Measurements from ENCODE around the gene RAPGEF5.
A peak's percentile ranks its signal among the peaks of the same experiment; 100 is the strongest.

Gene RAPGEF5

DNA sequence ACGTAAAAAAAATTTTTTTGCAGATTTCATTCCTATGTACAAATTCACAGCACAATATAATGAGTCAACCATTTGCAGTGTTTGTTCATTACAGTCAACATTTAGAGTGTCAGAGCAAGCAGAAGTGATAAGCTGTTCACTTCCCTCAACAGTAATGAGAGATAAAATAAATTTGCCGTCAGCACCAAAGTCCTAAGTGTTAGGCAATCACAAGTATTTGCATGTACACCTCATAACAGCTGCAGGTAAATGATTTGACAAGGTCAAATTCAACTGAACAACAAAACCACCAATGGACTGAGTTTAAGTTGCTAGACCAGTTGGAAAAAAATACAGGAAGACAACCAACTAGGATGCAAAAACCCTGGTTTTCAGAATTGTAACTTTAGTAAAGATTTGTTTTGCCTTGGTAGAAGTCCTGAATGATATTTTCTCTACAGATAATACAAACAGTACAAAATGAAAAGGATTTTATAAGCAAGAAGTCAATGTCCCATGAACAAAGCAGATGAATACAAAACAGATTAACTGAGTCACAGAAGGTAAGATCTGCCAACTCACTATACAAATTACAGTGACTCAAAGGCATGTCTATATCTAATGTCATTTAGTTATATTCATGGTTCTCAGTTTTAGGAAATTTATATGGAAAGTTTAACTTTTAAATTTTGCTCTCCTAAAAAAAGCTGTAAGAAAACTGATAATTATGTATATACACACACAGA is 10.4 kb downstream of the RAPGEF5 start:
- Mint-ChIP-seq H3K36me3 (no peaks in the 10 kb centered on the region), H3K27me3 (peaks cover 14% of the 10 kb centered on the region), H3K4me1 (peaks cover 7% of the 10 kb centered on the region), H3K9me3 (no peaks in the 10 kb centered on the region), H3K27ac (no peak overlapping the region), H3K4me3 (no peak overlapping the region)
- no peak for ATAC-seq

DNA sequence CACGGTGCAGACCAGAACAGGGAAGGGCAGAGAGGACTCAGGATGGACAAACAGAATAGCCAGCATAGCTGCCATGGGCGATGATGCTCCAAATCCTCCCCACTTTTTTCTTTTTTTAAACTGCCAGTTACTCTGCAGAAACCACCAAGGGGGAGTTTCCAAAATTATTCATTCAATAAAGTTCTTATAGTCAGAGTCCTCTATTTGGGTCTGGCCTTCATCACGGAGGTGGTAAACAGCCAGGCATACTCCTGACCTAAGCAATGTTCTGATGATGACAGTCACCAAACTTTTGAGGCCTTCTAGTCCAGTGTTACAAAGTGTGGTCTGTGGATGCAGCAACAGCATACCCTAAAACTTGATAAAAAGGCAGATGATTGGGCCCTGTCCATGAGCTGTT is 12.3 kb downstream of the RAPGEF5 start:
- Mint-ChIP-seq H3K27ac (no peak overlapping the region), H3K36me3 (no peaks in the 10 kb centered on the region), H3K27me3 (peaks cover 10% of the 10 kb centered on the region), H3K9me3 (no peaks in the 10 kb centered on the region), H3K4me1 (no peaks in the 10 kb centered on the region), H3K4me3 (no peak overlapping the region)
- no peak for ATAC-seq

DNA sequence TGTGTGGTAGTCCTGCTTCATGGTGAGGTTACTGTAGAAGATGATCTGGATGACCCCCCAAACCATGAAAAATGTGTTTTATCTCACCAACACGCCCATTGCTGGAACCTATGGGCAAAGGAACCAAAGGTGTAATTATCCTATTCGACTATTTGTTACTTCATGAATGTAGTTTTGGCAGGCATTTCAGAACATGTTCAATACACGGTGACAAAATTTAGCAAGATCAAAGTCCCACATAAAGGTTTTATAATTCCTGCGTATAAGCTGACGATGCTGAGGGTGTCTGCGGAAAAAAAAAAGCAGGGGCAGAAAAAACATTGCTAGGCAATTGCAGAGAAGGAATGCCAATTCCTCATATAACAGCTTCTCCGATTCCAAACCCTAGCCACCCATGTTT is 13.3 kb downstream of the RAPGEF5 start:
- H3K4me1 Mint-ChIP-seq = no peaks in the 10 kb centered on the region
- ATAC-seq = no peak
- H3K36me3 Mint-ChIP-seq = no peaks in the 10 kb centered on the region
- H3K27ac Mint-ChIP-seq = no peak overlapping the region
- no peak overlapping the region for H3K4me3 Mint-ChIP-seq
- no peaks in the 10 kb centered on the region for H3K9me3 Mint-ChIP-seq
- H3K27me3 Mint-ChIP-seq = peaks cover 10% of the 10 kb centered on the region

DNA sequence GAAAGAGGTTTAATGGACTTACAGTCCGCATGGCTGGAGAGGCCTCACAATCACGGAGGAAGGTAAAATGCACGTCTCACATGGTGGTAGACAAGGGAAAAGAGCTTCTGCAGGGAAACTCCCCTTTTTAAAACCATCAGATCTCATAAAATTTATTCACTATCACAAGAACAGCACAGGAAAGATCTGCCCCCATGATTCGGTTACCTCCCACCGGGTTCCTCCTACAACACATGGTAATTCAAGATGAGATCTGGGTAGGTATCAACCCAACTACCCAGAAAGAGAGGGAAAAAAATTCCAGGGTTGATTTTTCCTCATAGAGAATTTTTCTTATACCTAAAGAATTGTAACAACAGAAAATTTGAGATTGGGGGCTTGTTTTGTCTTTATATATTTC is 13.9 kb downstream of the RAPGEF5 start:
- peaks cover 10% of the 10 kb centered on the region for H3K27me3 Mint-ChIP-seq
- H3K36me3 Mint-ChIP-seq = no peaks in the 10 kb centered on the region
- H3K4me1 Mint-ChIP-seq = no peaks in the 10 kb centered on the region
- no peak overlapping the region for H3K4me3 Mint-ChIP-seq
- no peak for ATAC-seq
- no peaks in the 10 kb centered on the region for H3K9me3 Mint-ChIP-seq
- H3K27ac Mint-ChIP-seq = no peak overlapping the region

DNA sequence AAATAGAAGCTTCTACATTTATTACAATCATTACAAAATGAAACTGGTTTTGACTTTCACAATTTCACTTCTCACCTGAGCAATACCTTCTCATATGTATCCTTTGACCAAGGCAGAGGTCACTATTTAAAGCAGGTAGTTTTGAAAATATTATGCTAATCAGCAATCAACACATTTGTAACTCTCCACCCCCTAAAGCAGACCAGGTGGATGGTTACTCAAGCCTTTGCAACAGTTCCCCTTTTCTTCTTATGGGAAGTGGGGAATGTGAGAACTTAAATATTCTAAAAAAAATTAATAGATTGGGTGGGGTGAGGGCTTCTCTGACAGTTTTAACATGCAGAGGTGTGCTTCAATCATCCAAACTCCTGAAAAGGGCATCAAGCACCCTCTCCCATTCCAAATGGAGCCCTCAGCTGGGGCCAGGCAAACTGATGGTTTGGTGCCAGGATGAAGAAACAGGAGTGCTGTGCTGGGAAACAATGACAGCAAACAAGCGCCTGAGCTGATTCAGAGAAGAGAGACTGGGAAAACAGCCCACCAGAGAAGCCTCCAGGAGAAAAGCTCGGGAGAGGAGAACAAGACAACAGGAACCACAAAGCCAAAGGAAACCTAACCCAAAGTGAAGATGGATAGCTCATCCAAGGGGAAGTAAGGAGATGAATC is 17.1 kb downstream of the RAPGEF5 start:
- no peaks in the 10 kb centered on the region for H3K9me3 Mint-ChIP-seq
- H3K4me3 Mint-ChIP-seq = no peak overlapping the region
- no peaks in the 10 kb centered on the region for H3K27me3 Mint-ChIP-seq
- H3K4me1 Mint-ChIP-seq = no peaks in the 10 kb centered on the region
- no peak overlapping the region for H3K27ac Mint-ChIP-seq
- H3K36me3 Mint-ChIP-seq = no peaks in the 10 kb centered on the region
- no peak for ATAC-seq

DNA sequence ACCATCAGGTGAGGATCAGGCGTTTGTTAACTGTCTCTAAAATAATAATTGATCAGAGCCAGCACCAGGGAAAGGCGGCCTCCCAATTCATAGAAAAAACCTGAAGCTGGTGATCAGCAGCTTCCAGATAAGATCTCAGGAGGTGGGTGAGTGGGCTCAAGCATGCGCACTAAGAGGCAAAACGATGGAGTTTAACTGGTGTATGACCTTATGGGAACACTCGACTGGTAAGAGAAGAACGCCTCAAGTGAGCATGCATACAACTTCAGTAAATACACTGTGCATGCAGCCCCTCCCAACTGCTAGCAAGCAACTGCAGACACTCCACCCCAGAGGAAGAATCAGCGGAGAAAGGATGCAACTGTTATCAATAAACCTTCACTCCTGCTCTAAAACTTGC is 18.1 kb downstream of the RAPGEF5 start:
- Mint-ChIP-seq H3K4me1 (no peaks in the 10 kb centered on the region), H3K9me3 (no peaks in the 10 kb centered on the region), H3K27me3 (no peaks in the 10 kb centered on the region), H3K4me3 (no peak overlapping the region), H3K36me3 (no peaks in the 10 kb centered on the region), H3K27ac (no peak overlapping the region)
- ATAC-seq = no peak

DNA sequence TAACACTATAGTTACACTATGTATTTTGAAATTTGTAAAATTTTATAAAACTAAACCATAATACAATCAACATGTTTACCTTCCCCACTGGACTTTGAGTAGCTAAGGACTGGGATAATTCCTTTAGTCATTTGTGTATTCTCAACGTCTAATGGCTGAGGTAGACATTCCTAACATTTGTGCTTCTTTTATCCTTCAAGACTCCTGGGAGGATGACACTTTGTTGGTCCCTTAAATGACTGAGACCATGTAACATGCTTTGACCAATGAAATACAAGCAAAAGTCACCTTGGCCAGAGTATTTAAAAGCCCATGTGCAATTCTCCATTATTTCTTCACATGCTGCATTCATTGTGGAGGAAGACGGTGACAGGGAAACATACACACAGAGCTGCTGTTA is 18.5 kb downstream of the RAPGEF5 start:
- no peaks in the 10 kb centered on the region for H3K36me3 Mint-ChIP-seq
- H3K9me3 Mint-ChIP-seq = no peaks in the 10 kb centered on the region
- no peak for ATAC-seq
- no peaks in the 10 kb centered on the region for H3K27me3 Mint-ChIP-seq
- H3K27ac Mint-ChIP-seq = no peak overlapping the region
- H3K4me1 Mint-ChIP-seq = no peaks in the 10 kb centered on the region
- no peak overlapping the region for H3K4me3 Mint-ChIP-seq

DNA sequence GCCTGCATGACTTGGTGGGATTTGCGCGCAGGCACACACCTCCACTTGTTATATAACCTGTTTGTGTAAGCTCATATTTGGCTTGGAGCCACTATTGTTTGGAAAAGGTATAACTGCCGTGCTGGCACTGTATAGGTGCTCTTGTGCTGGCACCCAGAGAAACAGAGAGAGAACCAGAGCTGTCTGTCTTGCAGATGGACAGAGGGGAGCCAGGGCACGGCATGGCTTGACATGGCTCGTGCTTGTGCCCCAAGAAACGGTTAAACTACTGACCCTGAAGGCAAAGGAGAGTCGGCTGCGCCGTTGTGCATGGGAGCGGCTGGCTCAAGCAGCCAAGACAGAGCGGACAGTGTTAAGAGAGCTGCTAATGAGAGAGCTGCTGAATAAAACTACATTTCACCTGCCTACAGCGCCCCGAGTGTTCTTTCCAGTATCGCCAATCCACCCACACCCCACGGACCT is 23.2 kb downstream of the RAPGEF5 start:
- Mint-ChIP-seq H3K9me3 (no peaks in the 10 kb centered on the region), H3K36me3 (no peaks in the 10 kb centered on the region), H3K27ac (no peak overlapping the region), H3K27me3 (no peaks in the 10 kb centered on the region), H3K4me1 (no peaks in the 10 kb centered on the region), H3K4me3 (no peak overlapping the region)
- no peak for ATAC-seq

DNA sequence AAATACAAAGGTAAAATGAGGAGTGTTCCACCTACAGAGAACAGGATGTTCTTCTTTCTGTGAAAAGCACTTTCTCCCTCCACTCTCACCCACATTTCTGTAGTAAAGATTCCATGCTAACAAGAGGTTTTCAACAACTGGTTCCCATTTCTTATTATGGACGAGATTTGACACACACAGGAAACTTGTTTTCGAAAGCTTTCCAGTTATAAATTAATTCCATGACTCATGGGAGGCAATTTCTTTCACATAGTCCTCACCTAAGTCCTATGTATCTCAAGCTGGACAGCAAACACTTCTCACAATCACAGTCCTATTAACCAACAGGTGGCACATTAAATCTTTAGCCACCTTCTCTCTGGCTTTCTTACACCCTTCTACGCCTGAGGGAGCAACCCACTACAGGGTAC is 24.5 kb downstream of the RAPGEF5 start:
- no peaks in the 10 kb centered on the region for H3K27me3 Mint-ChIP-seq
- H3K4me1 Mint-ChIP-seq = no peaks in the 10 kb centered on the region
- ATAC-seq = no peak
- H3K36me3 Mint-ChIP-seq = no peaks in the 10 kb centered on the region
- H3K9me3 Mint-ChIP-seq = no peaks in the 10 kb centered on the region
- H3K4me3 Mint-ChIP-seq = no peak overlapping the region
- no peak overlapping the region for H3K27ac Mint-ChIP-seq

DNA sequence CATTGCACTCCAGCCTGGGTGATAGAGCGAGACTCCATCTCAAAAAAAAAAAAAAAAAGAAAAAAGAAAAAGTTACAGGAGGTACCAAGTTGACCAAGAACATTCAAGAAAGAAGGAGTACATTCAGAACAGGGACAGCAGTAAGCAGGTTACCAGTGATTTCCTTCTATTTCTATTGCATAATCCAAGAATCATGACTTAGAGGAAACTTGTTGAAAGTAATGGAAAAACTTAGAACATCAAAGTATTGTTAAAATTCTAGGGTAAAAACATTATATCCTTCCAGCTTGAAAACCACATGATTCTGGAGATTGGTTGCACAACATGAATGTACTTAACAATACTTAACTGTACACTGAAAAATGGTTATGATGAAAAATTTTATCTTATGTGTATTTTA is 25.2 kb downstream of the RAPGEF5 start:
- no peaks in the 10 kb centered on the region for H3K36me3 Mint-ChIP-seq
- no peaks in the 10 kb centered on the region for H3K4me1 Mint-ChIP-seq
- H3K4me3 Mint-ChIP-seq = no peak overlapping the region
- ATAC-seq = no peak
- H3K27ac Mint-ChIP-seq = no peak overlapping the region
- H3K9me3 Mint-ChIP-seq = no peaks in the 10 kb centered on the region
- H3K27me3 Mint-ChIP-seq = peaks cover 2% of the 10 kb centered on the region

DNA sequence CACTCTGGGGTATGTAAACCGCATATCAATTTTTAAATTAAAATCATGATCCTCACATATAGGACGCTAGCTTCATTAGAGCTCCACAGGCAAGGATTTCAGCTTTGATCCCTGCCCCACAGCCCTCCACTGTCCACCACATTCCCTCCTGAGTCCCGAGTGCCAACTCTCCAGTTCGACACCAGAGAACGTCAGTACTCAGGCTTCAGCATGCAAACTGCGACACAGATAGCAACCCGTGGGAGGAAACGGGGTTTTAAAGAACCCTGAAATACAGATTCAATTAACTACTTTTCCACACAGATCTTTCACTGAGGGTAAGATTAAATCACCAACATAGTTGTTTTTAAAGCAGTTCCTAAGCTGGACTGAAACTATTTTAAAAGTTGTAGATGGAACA is 26.1 kb downstream of the RAPGEF5 start:
- Mint-ChIP-seq H3K4me3 (no peak overlapping the region), H3K36me3 (no peaks in the 10 kb centered on the region), H3K9me3 (no peaks in the 10 kb centered on the region), H3K4me1 (no peaks in the 10 kb centered on the region), H3K27ac (no peak overlapping the region), H3K27me3 (peaks cover 10% of the 10 kb centered on the region)
- ATAC-seq = no peak

DNA sequence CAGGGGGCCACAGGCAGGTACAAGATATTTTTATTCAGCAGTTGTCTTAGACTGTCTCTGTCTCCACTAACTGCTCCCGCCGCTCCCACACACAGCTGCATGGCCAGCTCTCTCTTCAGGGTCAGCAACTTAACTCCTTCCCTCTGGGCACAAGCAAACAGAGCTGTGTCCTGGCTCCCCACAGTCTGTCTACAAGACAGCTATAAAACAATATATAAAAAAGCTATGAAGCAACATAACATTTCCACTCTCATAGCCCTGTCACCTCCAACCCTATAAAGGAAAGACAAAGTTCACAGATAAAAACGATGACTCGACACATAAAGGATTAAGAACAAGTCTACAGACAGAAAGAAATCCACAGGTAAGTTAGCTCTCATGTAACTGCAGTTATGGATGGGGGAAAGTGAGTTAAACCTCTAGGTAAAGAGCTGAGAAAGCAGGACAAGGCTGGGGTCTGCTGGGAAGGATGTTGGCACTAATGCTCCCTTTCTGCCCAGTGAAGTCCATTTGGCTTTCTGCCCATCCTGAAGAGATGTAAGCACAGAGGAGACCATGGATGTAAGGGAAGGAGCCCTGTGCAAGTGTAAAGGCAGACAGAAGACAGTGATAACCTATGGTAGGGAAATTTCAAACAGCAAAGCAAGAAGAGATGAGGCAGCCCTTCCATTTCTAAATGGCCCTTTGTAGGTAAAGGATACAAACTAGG is 27.0 kb downstream of the RAPGEF5 start:
- no peaks in the 10 kb centered on the region for H3K9me3 Mint-ChIP-seq

DNA sequence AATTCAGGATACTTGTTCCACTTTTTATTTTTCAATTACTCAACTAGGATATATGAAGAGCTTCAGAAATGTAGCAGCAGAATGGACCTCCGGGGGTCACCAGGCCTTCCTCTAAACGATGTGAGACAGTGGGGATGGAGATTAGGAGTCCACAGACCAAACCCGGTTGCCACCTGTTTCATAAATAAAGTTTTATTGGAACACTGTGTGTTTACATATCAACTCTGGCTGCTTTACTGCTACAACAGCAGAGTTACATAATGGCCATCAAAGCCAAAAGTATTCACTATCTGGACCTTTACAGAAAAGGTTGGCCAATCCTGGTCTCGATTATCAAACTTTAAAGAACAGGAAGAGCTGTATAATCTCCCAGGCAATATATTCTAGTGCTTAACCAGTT is 30.8 kb downstream of the RAPGEF5 start:
- Mint-ChIP-seq H3K4me3 (no peak overlapping the region), H3K9me3 (no peaks in the 10 kb centered on the region), H3K4me1 (no peaks in the 10 kb centered on the region), H3K27me3 (peaks cover 11% of the 10 kb centered on the region), H3K27ac (no peak overlapping the region), H3K36me3 (no peaks in the 10 kb centered on the region)
- no peak for ATAC-seq

More for the DNA sequence above, 27.0 kb downstream of the RAPGEF5 start:
- Mint-ChIP-seq H3K4me1 (no peaks in the 10 kb centered on the region), H3K27ac (no peak overlapping the region), H3K4me3 (no peak overlapping the region), H3K27me3 (peaks cover 11% of the 10 kb centered on the region), H3K36me3 (no peaks in the 10 kb centered on the region)
- peak; percentile 34 for ATAC-seq

DNA sequence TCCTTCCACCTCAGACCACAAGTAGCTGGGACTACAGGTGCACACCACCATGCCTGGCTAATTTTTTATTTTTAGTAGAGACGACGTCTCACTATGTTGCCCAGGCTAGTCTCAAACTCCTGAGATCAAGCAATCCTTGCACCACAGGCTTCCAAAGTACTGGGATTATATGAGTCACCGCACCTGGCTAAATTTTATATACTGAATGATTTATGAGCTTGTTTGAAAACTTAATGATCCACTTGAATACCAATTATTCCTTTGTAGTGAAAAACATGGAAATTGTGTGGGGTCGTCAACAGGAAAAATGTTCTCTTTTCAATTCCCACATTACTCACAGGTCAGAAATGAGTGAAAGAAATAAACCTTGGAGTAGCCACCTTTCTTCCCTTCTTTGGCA is 31.3 kb downstream of the RAPGEF5 start:
- Mint-ChIP-seq H3K4me3 (no peak overlapping the region), H3K4me1 (no peaks in the 10 kb centered on the region), H3K27me3 (peaks cover 11% of the 10 kb centered on the region), H3K9me3 (no peaks in the 10 kb centered on the region), H3K36me3 (no peaks in the 10 kb centered on the region), H3K27ac (no peak overlapping the region)
- no peak for ATAC-seq

DNA sequence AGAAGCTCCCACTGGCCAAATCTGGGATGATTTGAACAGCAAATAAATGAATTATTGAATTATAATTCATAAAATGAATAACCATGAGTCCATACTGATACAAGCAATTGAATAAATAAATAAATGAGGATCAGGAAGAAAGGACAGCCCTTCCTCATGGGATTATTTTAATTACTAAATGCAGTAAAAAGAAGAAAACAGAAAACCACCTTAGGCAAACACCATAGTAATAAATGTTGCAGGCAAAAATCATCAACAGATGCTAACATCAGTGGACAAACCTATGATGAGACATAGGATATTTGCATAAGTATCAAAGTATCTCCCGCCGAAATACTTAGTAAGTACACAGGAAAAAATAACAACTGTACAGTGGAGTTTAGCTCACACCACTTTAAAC is 33.2 kb downstream of the RAPGEF5 start:
- no peak for ATAC-seq
- Mint-ChIP-seq H3K4me3 (no peak overlapping the region), H3K9me3 (no peaks in the 10 kb centered on the region)

DNA sequence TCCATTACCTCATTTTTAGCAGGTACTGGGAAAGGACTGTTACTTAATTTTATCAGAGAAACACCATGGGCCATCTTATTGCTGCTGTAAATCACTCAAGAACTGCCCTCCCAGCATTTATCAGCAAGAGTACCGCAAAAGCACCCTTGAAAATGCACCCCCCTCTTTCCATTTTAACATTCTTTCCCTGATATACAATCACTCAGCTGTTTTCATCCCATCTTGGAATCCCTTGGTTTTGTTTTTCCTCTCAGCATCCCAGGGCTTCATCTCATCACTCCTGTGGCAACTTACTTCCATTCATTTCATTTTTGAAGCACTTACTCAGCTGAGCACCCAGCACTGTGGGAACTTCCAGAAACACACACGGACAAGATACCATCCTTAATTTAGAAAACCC is 36.5 kb downstream of the RAPGEF5 start:
- Mint-ChIP-seq H3K27me3 (no peaks in the 10 kb centered on the region), H3K4me1 (no peaks in the 10 kb centered on the region), H3K4me3 (no peak overlapping the region), H3K36me3 (no peaks in the 10 kb centered on the region), H3K9me3 (no peaks in the 10 kb centered on the region), H3K27ac (no peak overlapping the region)
- ATAC-seq = no peak

More for the DNA sequence above, 33.2 kb downstream of the RAPGEF5 start:
- Mint-ChIP-seq H3K4me1 (no peaks in the 10 kb centered on the region), H3K27ac (no peak overlapping the region), H3K27me3 (peaks cover 11% of the 10 kb centered on the region), H3K36me3 (no peaks in the 10 kb centered on the region)
